Measurements from ENCODE around the gene CLCF1. TPM values are rescaled to one million over a fixed set of nuclear protein-coding genes. Genes with fewer than 3 reads are reported as not detected.

Gene CLCF1
- polyA plus RNA-seq, 1 of the 3 experiments (the other 2 are of a cell fraction): 27.0 TPM

DNA sequence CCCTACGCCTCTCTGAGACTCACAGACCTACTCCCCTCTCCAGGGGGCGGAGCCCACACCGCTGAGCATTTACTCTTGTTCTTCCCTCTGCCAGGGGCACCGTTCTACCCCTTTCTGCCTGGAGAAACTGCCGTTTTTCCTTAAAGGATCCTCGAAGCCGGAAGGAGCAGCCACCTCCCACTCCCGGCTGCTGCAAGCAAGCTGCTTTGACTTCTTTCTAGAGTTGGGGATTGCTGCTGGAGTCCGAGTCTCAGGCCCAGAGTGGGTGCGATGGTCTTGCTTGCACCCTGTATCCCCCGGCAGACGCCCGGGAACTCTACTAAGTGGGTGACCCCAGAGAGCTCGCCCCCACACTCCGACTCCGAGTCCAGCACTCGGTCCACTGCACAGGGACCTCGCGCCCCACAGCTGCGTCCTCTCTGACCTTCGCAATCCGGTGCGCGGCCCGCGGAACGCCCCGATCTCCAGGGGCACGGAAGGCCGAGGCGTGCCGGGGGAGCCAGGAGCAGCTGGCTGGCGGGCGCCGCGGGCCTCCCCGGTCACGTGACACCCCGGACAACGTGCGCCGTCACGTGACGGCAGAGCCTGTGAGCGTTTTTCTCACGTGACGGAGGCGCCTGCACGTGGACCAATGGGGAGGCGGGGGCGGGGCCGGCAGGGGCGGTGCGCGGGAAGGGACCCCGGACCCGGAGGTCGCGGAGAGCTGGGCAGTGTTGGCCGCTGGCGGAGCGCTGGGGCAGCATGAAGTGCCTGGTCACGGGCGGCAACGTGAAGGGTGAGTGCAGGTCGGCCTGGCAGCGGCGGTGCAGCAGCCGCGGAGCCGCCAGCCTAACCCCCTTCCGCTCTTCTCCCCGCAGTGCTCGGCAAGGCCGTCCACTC is 18.1 kb upstream of the CLCF1 start, which contains the start of gene RAD9A:
RAD9A (plus strand) TSS at position 683 of the 879 bp plus-strand sequence; CDS start at position 742, 59 bp downstream.
- H3K79me2 ChIP-seq (ENCODE audit: insufficient read depth): peaks cover 23% of the 10 kb centered on the region
- TF ChIP-seq FOXJ3 (CRISPR knock-in tag; IDR thresholded peaks at IDR 0.05) (peak; percentile 30; the same call in 1 of the 2 replicates), TAF1 (IDR thresholded peaks at IDR 0.05; ENCODE audit: borderline replicate concordance, low read depth, low read length) (peak; percentile 67), NFIC (IDR thresholded peaks at IDR 0.05; ENCODE audit: borderline replicate concordance) (peak; percentile 12; the same call in 1 of the 2 replicates), JUND (IDR thresholded peaks at IDR 0.05) (no peak), EP300 (IDR thresholded peaks at IDR 0.05; ENCODE audit: borderline replicate concordance in 1 of 2, low read depth in 1 of 2, low read length in 1 of 2) (peak in 1 of 2 experiments; percentile 8; a peak in 1 of 4 replicates), SIN3A (IDR thresholded peaks at IDR 0.05; ENCODE audit: borderline replicate concordance, low read depth, low read length) (peak; percentile 94), RCOR1 (IDR thresholded peaks at IDR 0.05; ENCODE audit: low read length) (peak; percentile 82), CHD2 (IDR thresholded peaks at IDR 0.05; ENCODE audit: low read length, partially characterized antibody) (peak; percentile 53), POLR2AphosphoS5 (IDR thresholded peaks at IDR 0.05; ENCODE audit: low read depth, low read length) (peak; percentile 66), MXI1 (IDR thresholded peaks at IDR 0.05; ENCODE audit: low read depth, low read length) (peak; percentile 93), ELF1 (IDR thresholded peaks at IDR 0.05) (no peak; the same call in 1 of the 2 replicates)
- TF ChIP-seq, protein P1, sequence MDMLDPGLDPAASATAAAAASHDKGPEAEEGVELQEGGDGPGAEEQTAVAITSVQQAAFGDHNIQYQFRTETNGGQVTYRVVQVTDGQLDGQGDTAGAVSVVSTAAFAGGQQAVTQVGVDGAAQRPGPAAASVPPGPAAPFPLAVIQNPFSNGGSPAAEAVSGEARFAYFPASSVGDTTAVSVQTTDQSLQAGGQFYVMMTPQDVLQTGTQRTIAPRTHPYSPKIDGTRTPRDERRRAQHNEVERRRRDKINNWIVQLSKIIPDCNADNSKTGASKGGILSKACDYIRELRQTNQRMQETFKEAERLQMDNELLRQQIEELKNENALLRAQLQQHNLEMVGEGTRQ (IDR thresholded peaks at IDR 0.05; ENCODE audit: borderline replicate concordance, low read depth, low read length): peak; percentile 99
- TF ChIP-seq, protein P2, sequence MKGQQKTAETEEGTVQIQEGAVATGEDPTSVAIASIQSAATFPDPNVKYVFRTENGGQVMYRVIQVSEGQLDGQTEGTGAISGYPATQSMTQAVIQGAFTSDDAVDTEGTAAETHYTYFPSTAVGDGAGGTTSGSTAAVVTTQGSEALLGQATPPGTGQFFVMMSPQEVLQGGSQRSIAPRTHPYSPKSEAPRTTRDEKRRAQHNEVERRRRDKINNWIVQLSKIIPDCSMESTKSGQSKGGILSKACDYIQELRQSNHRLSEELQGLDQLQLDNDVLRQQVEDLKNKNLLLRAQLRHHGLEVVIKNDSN (IDR thresholded peaks at IDR 0.05; ENCODE audit: borderline replicate concordance, low read depth): peak; percentile 100
- TF ChIP-seq, protein P3, sequence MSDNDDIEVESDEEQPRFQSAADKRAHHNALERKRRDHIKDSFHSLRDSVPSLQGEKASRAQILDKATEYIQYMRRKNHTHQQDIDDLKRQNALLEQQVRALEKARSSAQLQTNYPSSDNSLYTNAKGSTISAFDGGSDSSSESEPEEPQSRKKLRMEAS (IDR thresholded peaks at IDR 0.05; ENCODE audit: low read depth): peak; percentile 97
- TF ChIP-seq, protein P4, sequence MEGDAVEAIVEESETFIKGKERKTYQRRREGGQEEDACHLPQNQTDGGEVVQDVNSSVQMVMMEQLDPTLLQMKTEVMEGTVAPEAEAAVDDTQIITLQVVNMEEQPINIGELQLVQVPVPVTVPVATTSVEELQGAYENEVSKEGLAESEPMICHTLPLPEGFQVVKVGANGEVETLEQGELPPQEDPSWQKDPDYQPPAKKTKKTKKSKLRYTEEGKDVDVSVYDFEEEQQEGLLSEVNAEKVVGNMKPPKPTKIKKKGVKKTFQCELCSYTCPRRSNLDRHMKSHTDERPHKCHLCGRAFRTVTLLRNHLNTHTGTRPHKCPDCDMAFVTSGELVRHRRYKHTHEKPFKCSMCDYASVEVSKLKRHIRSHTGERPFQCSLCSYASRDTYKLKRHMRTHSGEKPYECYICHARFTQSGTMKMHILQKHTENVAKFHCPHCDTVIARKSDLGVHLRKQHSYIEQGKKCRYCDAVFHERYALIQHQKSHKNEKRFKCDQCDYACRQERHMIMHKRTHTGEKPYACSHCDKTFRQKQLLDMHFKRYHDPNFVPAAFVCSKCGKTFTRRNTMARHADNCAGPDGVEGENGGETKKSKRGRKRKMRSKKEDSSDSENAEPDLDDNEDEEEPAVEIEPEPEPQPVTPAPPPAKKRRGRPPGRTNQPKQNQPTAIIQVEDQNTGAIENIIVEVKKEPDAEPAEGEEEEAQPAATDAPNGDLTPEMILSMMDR (IDR thresholded peaks at IDR 0.05): no peak
- no peaks in the 10 kb centered on the region for H3K27me3 ChIP-seq (ENCODE audit: insufficient read depth)
- H4K20me1 ChIP-seq (ENCODE audit: insufficient read depth): no peaks in the 10 kb centered on the region
- ChIA-PET CTCF (interaction anchor here (0.9 to 2.7 kb wide), 18 partner anchors 9 to 224 kb away, joined by 3 to 53 read pairs (median 4); partner anchors contain the start of genes CLCF1 and PPP1CA), POLR2A (interaction anchor here (0.6 to 2.6 kb wide), 16 partner anchors 10 to 959 kb away, joined by 3 to 32 read pairs (median 4); partner anchors contain the start of genes AIP, CLCF1, PITPNM1 and POLD4)
- DNase-seq: peak; percentile 99
- peaks cover 0 to 13% of the 10 kb centered on the region in 2 experiments; a peak in 1 of 4 replicates for H3K4me1 ChIP-seq (ENCODE audit: control insufficient read depth in 1 of 2, insufficient read depth in 2 of 2, low read depth in 1 of 2, low read length in 1 of 2)
- H3K4me2 ChIP-seq: peak within 1 kb of the TSS; percentile 99
- no peaks in the 10 kb centered on the region for H3K36me3 ChIP-seq (replicated peaks in 1 of 2; ENCODE audit: control insufficient read depth in 1 of 2, insufficient read depth in 2 of 2, low read length in 1 of 2)
- H2AFZ ChIP-seq (ENCODE audit: low read depth): peak within 1 kb of the TSS; percentile 92
- H3K27ac ChIP-seq (ENCODE audit: low read depth in 2 of 2, low read length in 1 of 2): peak within 1 kb of the TSS; percentile 80 to 82
- no peaks in the 10 kb centered on the region for H3K9me3 ChIP-seq
- H3F3A ChIP-seq (replicated peaks; ENCODE audit: insufficient read depth): peaks cover 14% of the 10 kb centered on the region
- H3K9me2 ChIP-seq: no peaks in the 10 kb centered on the region
- peak within 1 kb of the TSS; percentile 97 for H3K9ac ChIP-seq
- H3K4me3 ChIP-seq (ENCODE audit: low read depth in 2 of 2, low read length in 1 of 2): peak within 1 kb of the TSS; percentile 76 to 98
- under 1% methylated on average over 25 of the region's 75 CpGs for WGBS (ENCODE audit: low lambda C conversion rate)
